ENCODE results near the gene ZNF205.
A peak's percentile ranks its signal among the peaks of the same experiment; 100 is the strongest.
"Not testable (repeated sequence)": the region's sequence is repeated elsewhere in the genome, so short reads cannot be mapped to it uniquely, and the experiment has no call there.

The ZNF205 gene

GRCh38 chr16:3155972-3156371 is 43.6 kb downstream of the ZNF205 start:
- H3K27me3 ChIP-seq (replicated peaks; ENCODE audit: control insufficient read depth, insufficient read depth, low read length): no peaks in the 10 kb centered on the region
- H3K4me1 ChIP-seq (ENCODE audit: control insufficient read depth, insufficient read depth, low read length): peaks cover 21% of the 10 kb centered on the region
- H3K9me3 ChIP-seq (ENCODE audit: control insufficient read depth, low read length): no peaks in the 10 kb centered on the region
- no peak for DNase-seq (ENCODE audit: low read depth)
- H3K36me3 ChIP-seq (ENCODE audit: control insufficient read depth, insufficient read depth, low read length, severe bottlenecking): no peaks in the 10 kb centered on the region
- no peak overlapping the region for H3K9ac ChIP-seq (ENCODE audit: low read length)
- H3K4me3 ChIP-seq (ENCODE audit: low read length): no peak overlapping the region

- Histone ChIP-seq H3K9ac (ENCODE audit: low read length) (peak overlapping the region; percentile 77), H3K9me3 (ENCODE audit: control insufficient read depth, low read length) (no peaks in the 10 kb centered on the region), H3K27me3 (replicated peaks; ENCODE audit: control insufficient read depth, insufficient read depth, low read length) (no peaks in the 10 kb centered on the region), H3K4me1 (ENCODE audit: control insufficient read depth, insufficient read depth, low read length) (peaks cover 15% of the 10 kb centered on the region), H3K4me3 (ENCODE audit: low read length) (peak overlapping the region; percentile 86), H3K36me3 (ENCODE audit: control insufficient read depth, insufficient read depth, low read length, severe bottlenecking) (no peaks in the 10 kb centered on the region)
- DNase-seq (ENCODE audit: low read depth): peak; percentile 89
Observed at GRCh38 chr16:3157229-3158025, 45.0 kb downstream of the ZNF205 start.

GRCh38 chr16:3158026-3158509 is 45.7 kb downstream of the ZNF205 start:
- Histone ChIP-seq H3K9me3 (ENCODE audit: control insufficient read depth, low read length) (no peaks in the 10 kb centered on the region), H3K36me3 (ENCODE audit: control insufficient read depth, insufficient read depth, low read length, severe bottlenecking) (no peaks in the 10 kb centered on the region), H3K4me1 (ENCODE audit: control insufficient read depth, insufficient read depth, low read length) (peaks cover 14% of the 10 kb centered on the region), H3K4me3 (ENCODE audit: low read length) (peak overlapping the region; percentile 86), H3K27me3 (replicated peaks; ENCODE audit: control insufficient read depth, insufficient read depth, low read length) (no peaks in the 10 kb centered on the region), H3K9ac (ENCODE audit: low read length) (peak overlapping the region; percentile 77)
- peak; percentile 47 for DNase-seq (ENCODE audit: low read depth)

GRCh38 chr16:3158510-3159314 is 46.3 kb downstream of the ZNF205 start:
- Histone ChIP-seq H3K9ac (ENCODE audit: low read length) (peak overlapping the region; percentile 91), H3K4me1 (ENCODE audit: control insufficient read depth, insufficient read depth, low read length) (peaks cover 14% of the 10 kb centered on the region), H3K36me3 (ENCODE audit: control insufficient read depth, insufficient read depth, low read length, severe bottlenecking) (no peaks in the 10 kb centered on the region), H3K9me3 (ENCODE audit: control insufficient read depth, low read length) (no peaks in the 10 kb centered on the region), H3K27me3 (replicated peaks; ENCODE audit: control insufficient read depth, insufficient read depth, low read length) (peaks cover 4% of the 10 kb centered on the region), H3K4me3 (ENCODE audit: low read length) (peak overlapping the region; percentile 86)
- peak; percentile 91 for DNase-seq (ENCODE audit: low read depth)

GRCh38 chr16:3161235-3162018 is 49.0 kb downstream of the ZNF205 start:
- no peak overlapping the region for H3K4me3 ChIP-seq (ENCODE audit: low read length)
- peaks cover 14% of the 10 kb centered on the region for H3K4me1 ChIP-seq (ENCODE audit: control insufficient read depth, insufficient read depth, low read length)
- H3K27me3 ChIP-seq (replicated peaks; ENCODE audit: control insufficient read depth, insufficient read depth, low read length): peaks cover 5% of the 10 kb centered on the region
- no peak overlapping the region for H3K9ac ChIP-seq (ENCODE audit: low read length)
- no peaks in the 10 kb centered on the region for H3K36me3 ChIP-seq (ENCODE audit: control insufficient read depth, insufficient read depth, low read length, severe bottlenecking)
- no peaks in the 10 kb centered on the region for H3K9me3 ChIP-seq (ENCODE audit: control insufficient read depth, low read length)
- DNase-seq (ENCODE audit: low read depth): no peak

- Histone ChIP-seq H3K36me3 (ENCODE audit: control insufficient read depth, insufficient read depth, low read length, severe bottlenecking) (no peaks in the 10 kb centered on the region), H3K27me3 (replicated peaks; ENCODE audit: control insufficient read depth, insufficient read depth, low read length) (peaks cover 23% of the 10 kb centered on the region), H3K4me1 (ENCODE audit: control insufficient read depth, insufficient read depth, low read length) (peaks cover 5% of the 10 kb centered on the region), H3K9ac (ENCODE audit: low read length) (no peak overlapping the region), H3K4me3 (ENCODE audit: low read length) (no peak overlapping the region), H3K9me3 (ENCODE audit: control insufficient read depth, low read length) (no peaks in the 10 kb centered on the region)
- DNase-seq (ENCODE audit: low read depth): no peak
Observed at GRCh38 chr16:3164121-3164991, 52.0 kb downstream of the ZNF205 start.

- Histone ChIP-seq H3K4me3 (ENCODE audit: low read length) (peak overlapping the region; percentile 52), H3K9me3 (ENCODE audit: control insufficient read depth, low read length) (no peaks in the 10 kb centered on the region), H3K27me3 (replicated peaks; ENCODE audit: control insufficient read depth, insufficient read depth, low read length) (peaks cover 31% of the 10 kb centered on the region), H3K4me1 (ENCODE audit: control insufficient read depth, insufficient read depth, low read length) (no peaks in the 10 kb centered on the region), H3K9ac (ENCODE audit: low read length) (peak overlapping the region; percentile 48), H3K36me3 (ENCODE audit: control insufficient read depth, insufficient read depth, low read length, severe bottlenecking) (no peaks in the 10 kb centered on the region)
- DNase-seq (ENCODE audit: low read depth): no peak
Observed at GRCh38 chr16:3165111-3165822, 52.9 kb downstream of the ZNF205 start.

- Histone ChIP-seq H3K9ac (ENCODE audit: low read length) (no peak overlapping the region), H3K4me3 (ENCODE audit: low read length) (no peak overlapping the region), H3K4me1 (ENCODE audit: control insufficient read depth, insufficient read depth, low read length) (peaks cover 5% of the 10 kb centered on the region), H3K9me3 (ENCODE audit: control insufficient read depth, low read length) (no peaks in the 10 kb centered on the region), H3K36me3 (ENCODE audit: control insufficient read depth, insufficient read depth, low read length, severe bottlenecking) (no peaks in the 10 kb centered on the region), H3K27me3 (replicated peaks; ENCODE audit: control insufficient read depth, insufficient read depth, low read length) (peaks cover 37% of the 10 kb centered on the region)
- DNase-seq (ENCODE audit: low read depth): no peak
Observed at GRCh38 chr16:3166505-3166886, 54.1 kb downstream of the ZNF205 start.

GRCh38 chr16:3168729-3169128 is 56.3 kb downstream of the ZNF205 start:
- H3K27me3 ChIP-seq (replicated peaks; ENCODE audit: control insufficient read depth, insufficient read depth, low read length): peaks cover 39% of the 10 kb centered on the region
- H3K4me3 ChIP-seq (ENCODE audit: low read length); H3K4me1 ChIP-seq (ENCODE audit: control insufficient read depth, insufficient read depth, low read length); H3K9me3 ChIP-seq (ENCODE audit: control insufficient read depth, low read length); H3K9ac ChIP-seq (ENCODE audit: low read length); DNase-seq (ENCODE audit: low read depth); H3K36me3 ChIP-seq (ENCODE audit: control insufficient read depth, insufficient read depth, low read length, severe bottlenecking): not testable (repeated sequence)
